ENCODE measurements around the gene IL1F10. TPM values are rescaled to one million over a fixed set of nuclear protein-coding genes. Genes with fewer than 3 reads are reported as not detected.
"Not testable (repeated sequence)": the region's sequence is repeated elsewhere in the genome, so short reads cannot be mapped to it uniquely, and the experiment has no call there.

IL1F10 gene
- total RNA-seq, 1 experiment from 2014 or later: not detected

DNA sequence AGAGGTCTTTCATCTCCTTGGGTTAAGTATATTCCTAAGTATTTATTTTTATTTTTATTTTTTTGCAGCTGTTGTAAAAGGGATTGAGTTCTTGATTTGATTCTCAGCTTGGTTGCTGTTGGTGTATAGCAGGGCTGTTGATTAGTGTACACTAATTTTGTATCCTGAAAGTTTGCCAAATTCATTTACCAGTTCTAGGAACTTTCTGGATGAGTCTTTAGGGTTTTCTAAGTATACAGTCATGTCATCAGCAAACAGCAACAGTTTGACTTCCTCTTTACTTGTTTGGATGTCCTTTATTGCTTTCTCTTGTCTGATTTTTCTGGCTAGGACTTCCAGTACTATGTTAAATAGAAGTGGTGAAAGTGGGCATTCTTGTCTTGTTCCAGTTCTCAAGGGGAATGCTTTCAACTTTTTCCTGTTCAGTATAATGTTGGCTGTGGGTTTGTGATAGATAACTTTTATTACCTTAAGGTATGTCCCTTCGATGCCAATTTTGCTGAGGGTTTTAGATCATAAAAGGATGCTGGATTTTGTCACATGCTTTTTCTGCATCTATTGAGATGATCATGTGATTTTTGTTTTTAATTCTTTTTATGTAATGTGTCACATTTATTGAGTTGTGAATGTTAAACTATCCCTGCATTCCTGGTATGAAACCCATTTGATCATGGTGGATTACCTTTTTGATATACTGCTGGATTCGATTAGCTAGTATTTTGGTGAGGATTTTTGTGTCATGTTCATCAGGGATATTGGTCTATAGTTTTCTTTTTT, 29.3 kb downstream of the IL1F10 start:
- H3K9me3 ChIP-seq (ENCODE audit: control insufficient read depth, low read depth, low read length); H3K4me1 ChIP-seq (ENCODE audit: insufficient read depth, low read length); H3K79me2 ChIP-seq (ENCODE audit: insufficient read depth, low read length); H2BK5ac ChIP-seq (ENCODE audit: insufficient read length, low read length); H2AK5ac ChIP-seq (ENCODE audit: insufficient read length, low read length); H3K4me3 Mint-ChIP-seq; H4K91ac ChIP-seq (ENCODE audit: insufficient read length, low read depth, low read length); H4K8ac ChIP-seq (replicated peaks; ENCODE audit: insufficient read length, low read depth, low read length); H3K27ac Mint-ChIP-seq; H3K4ac ChIP-seq (ENCODE audit: low read depth, low read length); H3T11ph ChIP-seq (ENCODE audit: low read length); H3K18ac ChIP-seq (ENCODE audit: insufficient read length, low read depth, low read length); H3K9ac ChIP-seq (ENCODE audit: extremely low read depth, insufficient read length, low read length); H3K56ac ChIP-seq (ENCODE audit: insufficient read length, low read depth, low read length); H3K14ac ChIP-seq (ENCODE audit: insufficient read depth, low read length); H2BK12ac ChIP-seq (ENCODE audit: insufficient read length, low read depth, low read length); H3K23me2 ChIP-seq (ENCODE audit: insufficient read length, low read depth, low read length, poor library complexity, severe bottlenecking); H3K4me1 Mint-ChIP-seq; H3K36me3 Mint-ChIP-seq (ENCODE audit: insufficient read depth in 1 of 3, low read depth in 3 of 3); H2BK120ac ChIP-seq (ENCODE audit: low read depth, low read length, poor library complexity, severe bottlenecking); H3K79me1 ChIP-seq (ENCODE audit: insufficient read depth, low read depth, low read length, poor library complexity, severe bottlenecking); DNase-seq; H3K27me3 ChIP-seq (ENCODE audit: insufficient read depth, low read length); H2AFZ ChIP-seq (ENCODE audit: low read length); H4K20me1 ChIP-seq (ENCODE audit: control insufficient read depth, insufficient read depth, insufficient read length); H3K23ac ChIP-seq (ENCODE audit: insufficient read length, low read depth, low read length); H2BK15ac ChIP-seq (ENCODE audit: low read depth, low read length); H3K27ac ChIP-seq (ENCODE audit: insufficient read length, low read depth, low read length); H2BK20ac ChIP-seq (ENCODE audit: low read depth, low read length, poor library complexity, severe bottlenecking); H3K4me2 ChIP-seq (ENCODE audit: insufficient read depth, insufficient read length, low read length); H4K5ac ChIP-seq (ENCODE audit: insufficient read length, low read depth, low read length): not testable (repeated sequence)
- Mint-ChIP-seq H3K27me3 (ENCODE audit: low read depth) (peaks cover 22% of the 10 kb centered on the region), H3K9me3 (peaks cover 23 to 47% of the 10 kb centered on the region in 2 experiments)
- WGBS (ENCODE audit: extremely low coverage, insufficient read length, low lambda C conversion rate): no CpG with 5 or more reads among the region's 2 CpGs
